Activated CD4-positive, alpha-beta T cell treated with anti-CD3 and anti-CD28 coated beads for 36 hours (primary cell): ENCODE results near the gene TCF21. TPM values are rescaled to one million over a fixed set of nuclear protein-coding genes. Genes with fewer than 3 reads are reported as not detected.
"Not testable (repeated sequence)": the region's sequence is repeated elsewhere in the genome, so short reads cannot be mapped to it uniquely, and the experiment has no call there.

Experiments used
- ATAC-seq: fragments of 200-7000 bp; cut with Tn5 transposase; one replicate; pipeline ENCODE4 v1.10.0; 2021; ENCODE audit warnings: mild to moderate bottlenecking, moderate library complexity
- CTCF ChIA-PET: fragments of 350-600 bp; sonication (Branson Sonifier 250); formaldehyde crosslinking; loops from one replicate; lab custom pipeline; 2021; ENCODE audit warnings: antibody characterized with exemption; lab: Charles Lee
- POLR2A ChIA-PET: fragments of 350-600 bp; sonication (Branson Sonifier 250); formaldehyde crosslinking; loops from one replicate; lab custom pipeline; 2021; ENCODE audit warnings: antibody characterized with exemption, inconsistent platforms; lab: Charles Lee
- DNase-seq: peaks from one replicate; pipeline ENCODE4 v3.0.0-alpha.2; 2020
- H3K27ac Mint-ChIP-seq: one replicate; pipeline ENCODE4 v1.8.0; 2021; ENCODE audit warnings: mixed read lengths
- H3K27me3 Mint-ChIP-seq: one replicate; pipeline ENCODE4 v1.8.0; 2021; ENCODE audit warnings: mixed read lengths
- H3K36me3 Mint-ChIP-seq: one replicate; pipeline ENCODE4 v1.8.0; 2021; ENCODE audit warnings: low read depth, mixed read lengths
- H3K4me1 Mint-ChIP-seq: one replicate; pipeline ENCODE4 v1.8.0; 2021; ENCODE audit warnings: mixed read lengths
- H3K4me3 Mint-ChIP-seq: one replicate; pipeline ENCODE4 v1.8.0; 2021; ENCODE audit warnings: mild to moderate bottlenecking, moderate library complexity, mixed read lengths
- H3K9me3 Mint-ChIP-seq: one replicate; pipeline ENCODE4 v1.8.0; 2021; ENCODE audit warnings: low read depth, mixed read lengths
- intact Hi-C, 2 experiments: fragments of 100-400 bp; cut with DNase I in 1 of 2; cut with micrococcal nuclease in 1 of 2; formaldehyde crosslinking; loops; one replicate each; pipeline versions ENCODE4 v1.14.2 to v1.15.1; 2022 to 2024; cut with DNase I, micrococcal nuclease
- total RNA-seq, 2 experiments: library from RNA; stranded (reverse); gene quantifications; one replicate each; pipeline ENCODE4 v1.2.3, GENCODE V29; 2021

TCF21 gene
- not detected for total RNA-seq

GRCh38 chr6:133888929-133889556 lies at the start of gene TCF21:
Gene TCF21, plus strand, starts transcription at chr6:133889113. Its CDS starts 285 bp downstream, at chr6:133889398.
- CTCF ChIA-PET: interaction anchor here (0.7 to 1.0 kb wide), 2 partner anchors 9 to 28 kb away, joined by 4 to 6 read pairs; no protein-coding TSS in a partner anchor
- Mint-ChIP-seq H3K4me3 (peak within 1 kb of the TSS; percentile 22), H3K9me3 (no peaks in the 10 kb centered on the region), H3K4me1 (peaks cover 38% of the 10 kb centered on the region), H3K36me3 (no peaks in the 10 kb centered on the region), H3K27ac (no peak within 1 kb of the TSS), H3K27me3 (peaks cover 65% of the 10 kb centered on the region)
- ATAC-seq (no peak), DNase-seq (no peak)
- POLR2A ChIA-PET: no interaction called here
- intact Hi-C loops: no loop called here

- intact Hi-C loops: no loop called here
- Mint-ChIP-seq H3K4me1 (peaks cover 5% of the 10 kb centered on the region), H3K4me3 (no peak overlapping the region)
Measured at GRCh38 chr6:133841176-133841575, 47.7 kb upstream of the TCF21 start.

GRCh38 chr6:133843098-133843497 lies 45.8 kb upstream of the TCF21 start:
- DNase-seq: no peak
- Mint-ChIP-seq H3K36me3 (no peaks in the 10 kb centered on the region), H3K4me3 (no peak overlapping the region), H3K27ac (no peak overlapping the region), H3K4me1 (peaks cover 2% of the 10 kb centered on the region), H3K27me3 (peaks cover 19% of the 10 kb centered on the region), H3K9me3 (no peaks in the 10 kb centered on the region)
- CTCF ChIA-PET: interaction anchor here (0.8 kb wide), 2 partner anchors 77 to 1035 kb away, joined by 3 read pairs; no protein-coding TSS in a partner anchor
- ATAC-seq: no peak
- intact Hi-C loops: no loop called here
- POLR2A ChIA-PET: no interaction called here

More at GRCh38 chr6:133841176-133841575, 47.7 kb upstream of the TCF21 start:
- H3K27me3 Mint-ChIP-seq: peaks cover 16% of the 10 kb centered on the region
- ATAC-seq: no peak
- H3K36me3 Mint-ChIP-seq: no peaks in the 10 kb centered on the region
- no peak for DNase-seq
- no peak overlapping the region for H3K27ac Mint-ChIP-seq
- no peaks in the 10 kb centered on the region for H3K9me3 Mint-ChIP-seq
- POLR2A ChIA-PET: no interaction called here
- CTCF ChIA-PET: interaction anchor here (1.0 to 3.8 kb wide), 6 partner anchors 18 to 256 kb away, joined by 3 to 22 read pairs (median 6); no protein-coding TSS in a partner anchor

GRCh38 chr6:133844709-133845108 lies 44.2 kb upstream of the TCF21 start:
- Mint-ChIP-seq H3K36me3 (no peaks in the 10 kb centered on the region), H3K27ac (no peak overlapping the region), H3K4me3 (no peak overlapping the region), H3K9me3 (no peaks in the 10 kb centered on the region), H3K4me1 (no peaks in the 10 kb centered on the region), H3K27me3 (peaks cover 14% of the 10 kb centered on the region)
- DNase-seq (no peak), ATAC-seq (no peak)
- ChIA-PET CTCF (interaction anchor here (1.2 kb wide), 1 partner anchor 77 kb away, joined by 3 read pairs; no protein-coding TSS in a partner anchor), POLR2A (no interaction called here)
- intact Hi-C loops: no loop called here

- intact Hi-C loops: loop anchor here (2.0 to 5.0 kb wide), 2 partner anchors 37 to 38 kb away; no protein-coding TSS in a partner anchor
- Mint-ChIP-seq H3K27me3 (peaks cover 48% of the 10 kb centered on the region), H3K27ac (no peak overlapping the region), H3K9me3 (peaks cover 3% of the 10 kb centered on the region), H3K4me3 (no peak overlapping the region), H3K4me1 (peaks cover 11% of the 10 kb centered on the region), H3K36me3 (no peaks in the 10 kb centered on the region)
- ChIA-PET CTCF (interaction anchor here (0.7 to 1.1 kb wide), 2 partner anchors 14 to 216 kb away, joined by 3 read pairs; no protein-coding TSS in a partner anchor), POLR2A (no interaction called here)
- no peak for ATAC-seq
- no peak for DNase-seq
Measured at GRCh38 chr6:133854041-133854363, 34.9 kb upstream of the TCF21 start.

- ATAC-seq: no peak
- peaks cover 3% of the 10 kb centered on the region for H3K9me3 Mint-ChIP-seq
- H3K27me3 Mint-ChIP-seq: peaks cover 51% of the 10 kb centered on the region
- intact Hi-C loops: loop anchor here (2.0 to 5.0 kb wide), 2 partner anchors 36 to 38 kb away; no protein-coding TSS in a partner anchor
- CTCF ChIA-PET: interaction anchor here (0.7 to 1.1 kb wide), 3 partner anchors 15 to 215 kb away, joined by 3 read pairs; no protein-coding TSS in a partner anchor
- H3K4me3 Mint-ChIP-seq: no peak overlapping the region
- POLR2A ChIA-PET: no interaction called here
- peaks cover 11% of the 10 kb centered on the region for H3K4me1 Mint-ChIP-seq
- H3K27ac Mint-ChIP-seq: no peak overlapping the region
- no peaks in the 10 kb centered on the region for H3K36me3 Mint-ChIP-seq
- DNase-seq: peak; percentile 17
Measured at GRCh38 chr6:133854364-133855275, 34.3 kb upstream of the TCF21 start.

- ChIA-PET POLR2A (no interaction called here), CTCF (interaction anchor here (0.8 kb wide), 1 partner anchor 62 kb away, joined by 3 read pairs; no protein-coding TSS in a partner anchor)
- ATAC-seq (no peak), DNase-seq (no peak)
- Mint-ChIP-seq H3K4me1 (peaks cover 11% of the 10 kb centered on the region), H3K9me3 (peaks cover 3% of the 10 kb centered on the region), H3K36me3 (no peaks in the 10 kb centered on the region), H3K4me3 (no peak overlapping the region), H3K27me3 (peaks cover 54% of the 10 kb centered on the region), H3K27ac (no peak overlapping the region)
- intact Hi-C loops: loop anchor here in 1 of 2 experiments (2.0 kb wide), 1 partner anchor 35 kb away; no protein-coding TSS in a partner anchor
Measured at GRCh38 chr6:133855276-133855990, 33.5 kb upstream of the TCF21 start.

GRCh38 chr6:133855991-133856370 lies 32.9 kb upstream of the TCF21 start:
- ATAC-seq (no peak), DNase-seq (no peak)
- no peaks in the 10 kb centered on the region for H3K36me3 Mint-ChIP-seq
- no peak overlapping the region for H3K27ac Mint-ChIP-seq
- peaks cover 11% of the 10 kb centered on the region for H3K4me1 Mint-ChIP-seq
- intact Hi-C loops: loop anchor here in 1 of 2 experiments (2.0 kb wide), 1 partner anchor 35 kb away; no protein-coding TSS in a partner anchor
- peaks cover 59% of the 10 kb centered on the region for H3K27me3 Mint-ChIP-seq
- ChIA-PET POLR2A (no interaction called here), CTCF (no interaction called here)
- peaks cover 4% of the 10 kb centered on the region for H3K9me3 Mint-ChIP-seq
- H3K4me3 Mint-ChIP-seq: no peak overlapping the region

- no peaks in the 10 kb centered on the region for H3K36me3 Mint-ChIP-seq
- DNase-seq (no peak), ATAC-seq (no peak)
- H3K4me1 Mint-ChIP-seq: peaks cover 11% of the 10 kb centered on the region
- H3K4me3 Mint-ChIP-seq: no peak overlapping the region
- no peak overlapping the region for H3K27ac Mint-ChIP-seq
- H3K27me3 Mint-ChIP-seq: peaks cover 61% of the 10 kb centered on the region
- intact Hi-C loops: no loop called here
- ChIA-PET POLR2A (no interaction called here), CTCF (interaction anchor here (0.9 kb wide), 1 partner anchor 19 kb away, joined by 4 read pairs; no protein-coding TSS in a partner anchor)
- peaks cover 6% of the 10 kb centered on the region for H3K9me3 Mint-ChIP-seq
Measured at GRCh38 chr6:133856911-133857310, 32.0 kb upstream of the TCF21 start.

- ChIA-PET POLR2A (no interaction called here), CTCF (interaction anchor here (0.6 kb wide), 1 partner anchor 20 kb away, joined by 3 read pairs; no protein-coding TSS in a partner anchor)
- intact Hi-C loops: no loop called here
Measured at GRCh38 chr6:133857696-133858095, 31.2 kb upstream of the TCF21 start.

GRCh38 chr6:133861337-133861736 lies 27.6 kb upstream of the TCF21 start:
- Mint-ChIP-seq H3K9me3 (peaks cover 26% of the 10 kb centered on the region), H3K27me3 (peaks cover 45% of the 10 kb centered on the region)
- DNase-seq, CTCF ChIA-PET, H3K4me1 Mint-ChIP-seq, POLR2A ChIA-PET, intact Hi-C loops, H3K36me3 Mint-ChIP-seq, H3K4me3 Mint-ChIP-seq, H3K27ac Mint-ChIP-seq, ATAC-seq: not testable (repeated sequence)

More at GRCh38 chr6:133857696-133858095, 31.2 kb upstream of the TCF21 start:
- H3K9me3 Mint-ChIP-seq: peaks cover 14% of the 10 kb centered on the region
- no peak overlapping the region for H3K4me3 Mint-ChIP-seq
- peaks cover 11% of the 10 kb centered on the region for H3K4me1 Mint-ChIP-seq
- DNase-seq (no peak), ATAC-seq (no peak)
- H3K27me3 Mint-ChIP-seq: peaks cover 62% of the 10 kb centered on the region
- peaks cover 3% of the 10 kb centered on the region for H3K36me3 Mint-ChIP-seq
- H3K27ac Mint-ChIP-seq: no peak overlapping the region
